Keratinocyte (primary cell): ENCODE measurements around the gene RORB. TPM values are rescaled to one million over a fixed set of nuclear protein-coding genes. Genes with fewer than 3 reads are reported as not detected.

ENCODE experiments used
- DNase-seq: peaks from one replicate; pipeline ENCODE4 v3.0.0-alpha.2; 2011; ENCODE audit warnings: low read depth, missing footprints, low spot score
- FAIRE-seq: peaks from 2 replicates; lab custom pipeline; 2011; peaks lifted over from hg19 to GRCh38; lab: Jason Lieb, UNC
- H2AFZ ChIP-seq: 2 replicates; pipeline ENCODE4 v1.6.0; 2012; ENCODE audit warnings: low read length, control low read depth, inconsistent platforms; ENCODE audit not compliant: control insufficient read depth
- H3K27ac ChIP-seq: 2 replicates; pipeline ENCODE4 v1.5.1; 2011; ENCODE audit warnings: low read length; ENCODE audit not compliant: control insufficient read depth, insufficient read depth
- H3K27me3 ChIP-seq: 3 replicates; pipeline ENCODE4 v1.6.0; 2011; ENCODE audit warnings: low read length; ENCODE audit not compliant: control insufficient read depth, insufficient read depth; ENCODE audit errors: extremely low read depth
- H3K36me3 ChIP-seq, 2 experiments: 2 replicates in 1 of 2; 3 replicates in 1 of 2; pipeline ENCODE4 v1.5.1; 2011; ENCODE audit warnings: low read length in 2 of 2, mild to moderate bottlenecking in 1 of 2; ENCODE audit not compliant: control insufficient read depth in 2 of 2, insufficient read depth in 2 of 2; ENCODE audit errors: extremely low read depth in 1 of 2
- H3K4me1 ChIP-seq: 3 replicates; pipeline ENCODE4 v1.5.1; 2011; ENCODE audit warnings: low read length; ENCODE audit not compliant: control insufficient read depth, insufficient read depth; ENCODE audit errors: extremely low read depth
- H3K4me2 ChIP-seq: 3 replicates; pipeline ENCODE4 v1.6.0; 2011; ENCODE audit warnings: low read depth, low read length; ENCODE audit not compliant: control insufficient read depth, insufficient read depth; ENCODE audit errors: extremely low read depth
- H3K4me3 ChIP-seq, 3 experiments: fragments of 200-600 bp in 1 of 3; sonication (generic) in 1 of 3; 2 replicates in 2 of 3; 3 replicates in 1 of 3; pipeline ENCODE4 v1.5.1; 2011 to 2016; ENCODE audit warnings: low read length in 3 of 3, mild to moderate bottlenecking in 3 of 3, control low read depth in 2 of 3, inconsistent platforms in 1 of 3, low read depth in 1 of 3, mixed read lengths in 1 of 3, mixed run types in 1 of 3, moderate library complexity in 1 of 3; ENCODE audit not compliant: control insufficient read depth in 2 of 3, insufficient read depth in 2 of 3; ENCODE audit errors: extremely low read depth in 1 of 3
- H3K79me2 ChIP-seq: 2 replicates; pipeline ENCODE4 v1.6.0; 2012; ENCODE audit warnings: low read length; ENCODE audit not compliant: control insufficient read depth, insufficient read depth
- H3K9ac ChIP-seq: 3 replicates; pipeline ENCODE4 v1.6.0; 2011; ENCODE audit warnings: low read length; ENCODE audit not compliant: control insufficient read depth, insufficient read depth; ENCODE audit errors: extremely low read depth
- H3K9me1 ChIP-seq: 3 replicates; pipeline ENCODE4 v1.6.0; 2011; ENCODE audit warnings: low read length; ENCODE audit not compliant: control insufficient read depth, insufficient read depth; ENCODE audit errors: extremely low read depth
- H3K9me3 ChIP-seq: 2 replicates; pipeline ENCODE4 v1.5.1; 2012; ENCODE audit warnings: low read depth, low read length; ENCODE audit not compliant: control insufficient read depth
- H4K20me1 ChIP-seq: 3 replicates; pipeline ENCODE4 v1.6.0; 2011; ENCODE audit warnings: low read length; ENCODE audit not compliant: control insufficient read depth, insufficient read depth; ENCODE audit errors: extremely low read depth
- CTCF ChIP-seq, 3 experiments: IDR thresholded peaks in 1 of 3; conservative IDR thresholded peaks in 1 of 3; optimal IDR thresholded peaks in 1 of 3; 2 replicates in 2 of 3; 3 replicates in 1 of 3; pipeline versions ENCODE3 to v1.5.1; 2011; ENCODE audit warnings: low read length in 3 of 3, mild to moderate bottlenecking in 3 of 3, moderate library complexity in 2 of 3, control low read depth in 1 of 3, inconsistent platforms in 1 of 3; ENCODE audit not compliant: insufficient read depth in 2 of 3; ENCODE audit errors: extremely low read depth in 1 of 3
- EZH2 ChIP-seq: IDR thresholded peaks from one replicate; pipeline ENCODE4 v1.6.1; 2012; ENCODE audit warnings: inconsistent platforms, mild to moderate bottlenecking, low read length, moderate library complexity
- dilution Hi-C: fragments of 300-500 bp; cut with MboI; formaldehyde crosslinking; loops from one replicate; pipeline ENCODE4 v1.7.0; 2020; ENCODE audit warnings: low sequenced_read_pairs; ENCODE audit not compliant: extremely low pct_ligation_motif_present
- polyA plus RNA-seq, 5 experiments: library from polyadenylated mRNA; depleted of rRNA in 3 of 5; stranded (reverse) in 3 of 5; stranded (forward) in 1 of 5; unstranded in 1 of 5; fragments of >200 nt; gene quantifications; 1 replicate in 1 of 5; 2 replicates in 3 of 5; 3 replicates in 1 of 5; pipeline versions ENCODE4 v1.2.1 to v1.2.3, GENCODE V29; 2011 to 2012; ENCODE audit warnings: missing spikeins in 2 of 5, low read depth in 1 of 5, low replicate concordance in 1 of 5

RORB gene
- polyA plus RNA-seq, 1 donor (not counting 4 experiments of a cell fraction or from before 2014, with no cell fraction given): not detected

GRCh38 chr9:74643303-74643923 is 146.3 kb downstream of the RORB start:
- no peaks in the 10 kb centered on the region for H3K36me3 ChIP-seq
- no peak overlapping the region for H3K9ac ChIP-seq
- no peaks in the 10 kb centered on the region for H3K9me1 ChIP-seq
- H3K27ac ChIP-seq: no peak overlapping the region
- TF ChIP-seq CTCF (optimal IDR thresholded peaks at IDR 0.05 in 1 of 3, IDR thresholded peaks at IDR 0.05 in 1 of 3, conservative IDR thresholded peaks at IDR 0.05 in 1 of 3; ENCODE audit: extremely low read depth in 1 of 3, insufficient read depth in 2 of 3, low read length in 3 of 3) (no peak), EZH2 (no peak)
- no peak overlapping the region for H3K4me2 ChIP-seq
- H3K79me2 ChIP-seq: no peaks in the 10 kb centered on the region
- FAIRE-seq: no peak
- no peak overlapping the region for H3K4me3 ChIP-seq
- H2AFZ ChIP-seq: no peak overlapping the region
- H3K4me1 ChIP-seq: no peaks in the 10 kb centered on the region
- dilution Hi-C loops: no loop called here
- DNase-seq: no peak
- no peaks in the 10 kb centered on the region for H3K27me3 ChIP-seq
- no peaks in the 10 kb centered on the region for H4K20me1 ChIP-seq
- no peaks in the 10 kb centered on the region for H3K9me3 ChIP-seq

- Histone ChIP-seq H3K36me3 (no peaks in the 10 kb centered on the region), H3K4me2 (no peak overlapping the region), H4K20me1 (no peaks in the 10 kb centered on the region), H3K79me2 (no peaks in the 10 kb centered on the region), H3K9me1 (no peaks in the 10 kb centered on the region), H2AFZ (no peak overlapping the region), H3K9me3 (no peaks in the 10 kb centered on the region), H3K4me1 (no peaks in the 10 kb centered on the region), H3K4me3 (no peak overlapping the region), H3K9ac (no peak overlapping the region), H3K27ac (no peak overlapping the region), H3K27me3 (no peaks in the 10 kb centered on the region)
- dilution Hi-C loops: no loop called here
- TF ChIP-seq CTCF (optimal IDR thresholded peaks at IDR 0.05 in 1 of 3, IDR thresholded peaks at IDR 0.05 in 1 of 3, conservative IDR thresholded peaks at IDR 0.05 in 1 of 3; ENCODE audit: extremely low read depth in 1 of 3, insufficient read depth in 2 of 3, low read length in 3 of 3) (no peak), EZH2 (no peak)
- DNase-seq (no peak), FAIRE-seq (no peak)
Observed at GRCh38 chr9:74644023-74644422, 146.9 kb downstream of the RORB start.
